OCI-LY1 (cell line): ENCODE measurements around the gene VCL.

Experiments used
- EZH2 ChIP-seq: fragments of 200-600 bp; sonication (generic), shearing (Covaris generic); IDR thresholded peaks from 2 replicates; pipeline ENCODE4 v1.8.0; 2017; ENCODE audit warnings: borderline replicate concordance, mixed run types, mild to moderate bottlenecking, antibody characterized with exemption, low read length, moderate library complexity, mixed read lengths
- TF ChIP-seq, protein P1 (sequence below): fragments of 200-600 bp; sonication (generic), shearing (Covaris generic); IDR thresholded peaks from 2 replicates; pipeline ENCODE4 v1.5.1; 2017; ENCODE audit warnings: mild to moderate bottlenecking, antibody characterized with exemption, low read length, moderate library complexity, mixed read lengths

DNA sequence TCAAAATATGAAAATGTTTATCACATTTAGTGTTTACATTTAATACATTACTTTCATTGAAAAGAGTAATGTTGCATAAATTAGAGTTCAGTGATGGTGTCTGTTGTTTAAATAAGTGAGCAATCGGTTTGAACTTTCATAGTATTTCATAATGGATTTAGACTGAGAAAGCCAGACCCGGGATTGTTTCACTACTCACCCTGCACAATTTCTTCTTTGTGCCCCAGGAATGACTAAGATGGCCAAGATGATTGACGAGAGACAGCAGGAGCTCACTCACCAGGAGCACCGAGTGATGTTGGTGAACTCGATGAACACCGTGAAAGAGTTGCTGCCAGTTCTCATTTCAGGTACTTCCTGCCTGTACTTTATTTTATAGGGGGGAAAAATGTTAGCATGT is 74.6 kb downstream of the VCL start:
- TF ChIP-seq, protein P1, sequence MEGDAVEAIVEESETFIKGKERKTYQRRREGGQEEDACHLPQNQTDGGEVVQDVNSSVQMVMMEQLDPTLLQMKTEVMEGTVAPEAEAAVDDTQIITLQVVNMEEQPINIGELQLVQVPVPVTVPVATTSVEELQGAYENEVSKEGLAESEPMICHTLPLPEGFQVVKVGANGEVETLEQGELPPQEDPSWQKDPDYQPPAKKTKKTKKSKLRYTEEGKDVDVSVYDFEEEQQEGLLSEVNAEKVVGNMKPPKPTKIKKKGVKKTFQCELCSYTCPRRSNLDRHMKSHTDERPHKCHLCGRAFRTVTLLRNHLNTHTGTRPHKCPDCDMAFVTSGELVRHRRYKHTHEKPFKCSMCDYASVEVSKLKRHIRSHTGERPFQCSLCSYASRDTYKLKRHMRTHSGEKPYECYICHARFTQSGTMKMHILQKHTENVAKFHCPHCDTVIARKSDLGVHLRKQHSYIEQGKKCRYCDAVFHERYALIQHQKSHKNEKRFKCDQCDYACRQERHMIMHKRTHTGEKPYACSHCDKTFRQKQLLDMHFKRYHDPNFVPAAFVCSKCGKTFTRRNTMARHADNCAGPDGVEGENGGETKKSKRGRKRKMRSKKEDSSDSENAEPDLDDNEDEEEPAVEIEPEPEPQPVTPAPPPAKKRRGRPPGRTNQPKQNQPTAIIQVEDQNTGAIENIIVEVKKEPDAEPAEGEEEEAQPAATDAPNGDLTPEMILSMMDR = no peak
- no peak for TF ChIP-seq EZH2
